Gastroesophageal sphincter (tissue), 4 donors: ENCODE measurements around the gene MIPEP. TPM values are rescaled to one million over a fixed set of nuclear protein-coding genes. Genes with fewer than 3 reads are reported as not detected.

Source experiments
- ATAC-seq: fragments of 150-250 bp; one replicate; pipeline ENCODE4 v1.9.1; 2016; ENCODE audit warnings: mild to moderate bottlenecking, moderate library complexity
- H3K27ac ChIP-seq, 4 donors: fragments of 200-600 bp; sonication (generic) in 3 of 4; 1 replicate in 3 of 4; 2 replicates in 1 of 4; pipeline ENCODE4 v1.5.1; 2016 to 2019
- H3K27me3 ChIP-seq: fragments of 200-600 bp; sonication (generic); one replicate; pipeline ENCODE4 v1.5.1; 2019
- H3K36me3 ChIP-seq, 2 donors: fragments of 200-600 bp; sonication (generic); one replicate each; pipeline ENCODE4 v1.5.1; 2019; ENCODE audit warnings: control low read depth in 1 of 2
- H3K4me1 ChIP-seq, 3 donors: fragments of 200-600 bp; sonication (generic); 1 replicate in 2 of 3; 2 replicates in 1 of 3; pipeline ENCODE4 v1.5.1; 2016 to 2019; ENCODE audit warnings: control low read depth in 2 of 3
- H3K4me3 ChIP-seq, 2 donors: fragments of 200-600 bp; sonication (generic); one replicate each; pipeline ENCODE4 v1.5.1; 2019; ENCODE audit warnings: mild to moderate bottlenecking in 1 of 2, moderate library complexity in 1 of 2
- H3K9me3 ChIP-seq, 3 donors: fragments of 200-600 bp; sonication (generic); one replicate each; pipeline ENCODE4 v1.5.1; 2017 to 2019; ENCODE audit warnings: control low read depth in 2 of 3
- CTCF ChIP-seq, 4 experiments: fragments of 200-600 bp in 2 of 4; fragments of 450-650 bp in 2 of 4; sonication (generic) in 1 of 4; IDR thresholded peaks; one replicate each; pipeline ENCODE4 v1.5.1; 2017 to 2019; ENCODE audit warnings: antibody characterized with exemption in 4 of 4, mild to moderate bottlenecking in 2 of 4, moderate library complexity in 2 of 4
- EP300 ChIP-seq: sonication (generic); formaldehyde crosslinking; IDR thresholded peaks from one replicate; pipeline ENCODE4 v1.6.1; 2017; ENCODE audit warnings: antibody characterized with exemption, mild to moderate bottlenecking
- POLR2A ChIP-seq, 2 donors: fragments of 450-650 bp; IDR thresholded peaks; one replicate each; pipeline ENCODE4 v1.6.1; 2017; ENCODE audit warnings: antibody characterized with exemption in 2 of 2, mild to moderate bottlenecking in 2 of 2, moderate library complexity in 1 of 2
- POLR2AphosphoS5 ChIP-seq: sonication (generic); formaldehyde crosslinking; IDR thresholded peaks from one replicate; pipeline ENCODE4 v1.6.1; 2017; ENCODE audit warnings: antibody characterized with exemption
- WGBS, 2 donors: methylation state at CpG; one replicate each; pipeline ENCODE4 v1.1.5; 2018; ENCODE audit warnings: low coverage in 1 of 2; 5-methylcytosine and 5-hydroxymethylcytosine counted together
- total RNA-seq, 4 donors: library from RNA; depleted of rRNA; stranded (reverse); fragments of >200 nt; gene quantifications; one replicate each; pipeline ENCODE4 v1.1.0, GENCODE V29; 2016

MIPEP gene
- total RNA-seq, 4 donors from 2014 or later = 12.4 to 27.4 (median 20.3) TPM

- no peak overlapping the region for H3K27ac ChIP-seq
- H3K4me1 ChIP-seq = no peaks in the 10 kb centered on the region
- no peak for TF ChIP-seq CTCF (IDR thresholded peaks at IDR 0.05)
- TF ChIP-seq EP300 = no peak
- TF ChIP-seq POLR2AphosphoS5 = no peak
- no peak for TF ChIP-seq POLR2A (IDR thresholded peaks at IDR 0.05)
- no peak for ATAC-seq
- no peak overlapping the region for H3K4me3 ChIP-seq
- 67 to 93% methylated on average over 1 of the region's 1 CpG for WGBS, 2 donors
- H3K27me3 ChIP-seq = no peaks in the 10 kb centered on the region
- no peaks in the 10 kb centered on the region for H3K9me3 ChIP-seq
- H3K36me3 ChIP-seq = no peaks in the 10 kb centered on the region
These were observed 178.8 kb downstream of the MIPEP start for GRCh38 chr13:23710366-23710765.

GRCh38 chr13:23709536-23709935 lies 179.7 kb downstream of the MIPEP start:
- Histone ChIP-seq H3K27ac (no peak overlapping the region), H3K4me1 (no peaks in the 10 kb centered on the region), H3K4me3 (no peak overlapping the region), H3K9me3 (no peaks in the 10 kb centered on the region), H3K27me3 (no peaks in the 10 kb centered on the region), H3K36me3 (no peaks in the 10 kb centered on the region)
- 50% methylated on average over 1 of the region's 1 CpG; no CpG with 5 or more reads in 1 of the 2 donors for WGBS, 2 donors
- no peak for ATAC-seq
- TF ChIP-seq POLR2A (IDR thresholded peaks at IDR 0.05) = no peak
- TF ChIP-seq POLR2AphosphoS5 = no peak
- no peak for TF ChIP-seq EP300
- no peak for TF ChIP-seq CTCF (IDR thresholded peaks at IDR 0.05)

GRCh38 chr13:23707674-23708073 lies 181.5 kb downstream of the MIPEP start:
- H3K4me3 ChIP-seq = no peak overlapping the region
- no peaks in the 10 kb centered on the region for H3K36me3 ChIP-seq
- WGBS, 2 donors = 89 to 100% methylated on average over 3 of the region's 3 CpGs
- no peak overlapping the region for H3K27ac ChIP-seq
- TF ChIP-seq CTCF (IDR thresholded peaks at IDR 0.05) = peak in 2 of 4 experiments; percentile 17 to 23
- no peak for TF ChIP-seq EP300
- no peaks in the 10 kb centered on the region for H3K27me3 ChIP-seq
- no peaks in the 10 kb centered on the region for H3K9me3 ChIP-seq
- H3K4me1 ChIP-seq = peaks cover 0 to 10% (median 0%) of the 10 kb centered on the region in 3 donors
- ATAC-seq = no peak

- WGBS, 2 donors = 63% methylated on average over 1 of the region's 2 CpGs; no CpG with 5 or more reads in 1 of the 2 donors
- Histone ChIP-seq H3K27me3 (no peaks in the 10 kb centered on the region), H3K9me3 (no peaks in the 10 kb centered on the region), H3K27ac (no peak overlapping the region), H3K36me3 (no peaks in the 10 kb centered on the region), H3K4me3 (no peak overlapping the region), H3K4me1 (peaks cover 0 to 18% (median 0%) of the 10 kb centered on the region in 3 donors)
- no peak for ATAC-seq
- TF ChIP-seq EP300 (no peak), POLR2AphosphoS5 (no peak), CTCF (IDR thresholded peaks at IDR 0.05) (no peak), POLR2A (IDR thresholded peaks at IDR 0.05) (no peak)
These were observed 183.6 kb downstream of the MIPEP start for GRCh38 chr13:23705583-23705982.

GRCh38 chr13:23703246-23703860 lies 185.8 kb downstream of the MIPEP start:
- peaks cover 0 to 18% (median 0%) of the 10 kb centered on the region in 3 donors for H3K4me1 ChIP-seq
- WGBS, 2 donors = 62 to 72% methylated on average over 8 to 10 of the region's 11 CpGs
- H3K36me3 ChIP-seq = no peaks in the 10 kb centered on the region
- no peaks in the 10 kb centered on the region for H3K27me3 ChIP-seq
- H3K27ac ChIP-seq = peak overlapping the region in 1 of 4 donors; percentile 38
- H3K4me3 ChIP-seq = no peak overlapping the region
- no peak for TF ChIP-seq EP300
- TF ChIP-seq POLR2AphosphoS5 = peak; percentile 6
- no peak for TF ChIP-seq POLR2A (IDR thresholded peaks at IDR 0.05)
- TF ChIP-seq CTCF (IDR thresholded peaks at IDR 0.05) = no peak
- no peaks in the 10 kb centered on the region for H3K9me3 ChIP-seq
- no peak for ATAC-seq
